Vagina (tissue), 2 donors: ENCODE measurements around the gene GPX6.

Experiments used
- POLR2A ChIP-seq, 2 donors: fragments of 450-650 bp; IDR thresholded peaks; one replicate each; pipeline ENCODE4 v1.6.1; 2017; ENCODE audit warnings: antibody characterized with exemption in 2 of 2, mild to moderate bottlenecking in 2 of 2, moderate library complexity in 2 of 2
- POLR2AphosphoS5 ChIP-seq, 2 donors: sonication (generic); formaldehyde crosslinking; IDR thresholded peaks; one replicate each; pipeline ENCODE4 v1.9.0; 2017; ENCODE audit warnings: antibody characterized with exemption in 2 of 2, mild to moderate bottlenecking in 2 of 2, low read depth in 1 of 2; ENCODE audit not compliant: insufficient read depth in 1 of 2
- TF ChIP-seq, protein P1 (sequence below), 3 experiments: fragments of 450-650 bp in 2 of 3; fragments of 200-600 bp in 1 of 3; sonication (generic) in 1 of 3; IDR thresholded peaks; one replicate each; pipeline ENCODE4 v1.5.1; 2017 to 2019; ENCODE audit warnings: antibody characterized with exemption in 3 of 3, mild to moderate bottlenecking in 2 of 3, moderate library complexity in 2 of 3

DNA sequence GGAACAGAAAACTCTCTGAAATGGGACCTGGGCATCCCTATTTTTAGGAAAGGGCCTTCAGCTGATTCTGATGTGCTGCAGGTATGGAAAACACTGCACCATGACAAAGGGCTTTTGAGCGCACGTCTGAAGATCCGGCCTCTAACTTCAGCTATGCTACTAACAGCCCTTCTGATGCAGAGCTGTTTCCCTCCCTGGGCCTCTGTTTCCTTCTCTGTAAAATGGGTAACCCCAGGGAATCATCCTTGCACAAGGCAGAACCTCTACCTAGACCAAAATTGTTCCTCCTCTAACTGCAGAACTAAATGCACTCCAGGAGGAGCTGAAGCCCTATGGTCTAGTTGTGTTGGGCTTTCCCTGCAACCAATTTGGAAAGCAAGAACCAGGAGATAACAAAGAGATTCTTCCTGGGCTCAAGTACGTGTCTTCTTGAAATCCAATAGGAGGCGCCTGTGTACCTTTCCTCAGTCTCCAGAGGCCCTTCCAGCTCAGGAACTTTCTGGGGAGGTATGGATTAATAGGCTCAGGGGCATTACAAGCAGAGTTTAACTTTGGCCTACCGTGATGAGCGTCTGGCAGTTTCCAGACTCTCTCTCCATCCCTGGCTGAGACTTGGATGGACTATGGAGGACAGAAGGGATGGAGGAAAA, 16.0 kb upstream of the GPX6 start:
- TF ChIP-seq, protein P1, sequence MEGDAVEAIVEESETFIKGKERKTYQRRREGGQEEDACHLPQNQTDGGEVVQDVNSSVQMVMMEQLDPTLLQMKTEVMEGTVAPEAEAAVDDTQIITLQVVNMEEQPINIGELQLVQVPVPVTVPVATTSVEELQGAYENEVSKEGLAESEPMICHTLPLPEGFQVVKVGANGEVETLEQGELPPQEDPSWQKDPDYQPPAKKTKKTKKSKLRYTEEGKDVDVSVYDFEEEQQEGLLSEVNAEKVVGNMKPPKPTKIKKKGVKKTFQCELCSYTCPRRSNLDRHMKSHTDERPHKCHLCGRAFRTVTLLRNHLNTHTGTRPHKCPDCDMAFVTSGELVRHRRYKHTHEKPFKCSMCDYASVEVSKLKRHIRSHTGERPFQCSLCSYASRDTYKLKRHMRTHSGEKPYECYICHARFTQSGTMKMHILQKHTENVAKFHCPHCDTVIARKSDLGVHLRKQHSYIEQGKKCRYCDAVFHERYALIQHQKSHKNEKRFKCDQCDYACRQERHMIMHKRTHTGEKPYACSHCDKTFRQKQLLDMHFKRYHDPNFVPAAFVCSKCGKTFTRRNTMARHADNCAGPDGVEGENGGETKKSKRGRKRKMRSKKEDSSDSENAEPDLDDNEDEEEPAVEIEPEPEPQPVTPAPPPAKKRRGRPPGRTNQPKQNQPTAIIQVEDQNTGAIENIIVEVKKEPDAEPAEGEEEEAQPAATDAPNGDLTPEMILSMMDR (IDR thresholded peaks at IDR 0.05), result no peak
- TF ChIP-seq POLR2A (IDR thresholded peaks at IDR 0.05), result no peak
- no peak for TF ChIP-seq POLR2AphosphoS5 (IDR thresholded peaks at IDR 0.05; ENCODE audit: insufficient read depth in 1 of 2, low read depth in 1 of 2)
